ENCODE results near the gene KRTAP4-16.
"Not testable (repeated sequence)": the region's sequence is repeated elsewhere in the genome, so short reads cannot be mapped to it uniquely, and the experiment has no call there.

KRTAP4-16 gene

DNA sequence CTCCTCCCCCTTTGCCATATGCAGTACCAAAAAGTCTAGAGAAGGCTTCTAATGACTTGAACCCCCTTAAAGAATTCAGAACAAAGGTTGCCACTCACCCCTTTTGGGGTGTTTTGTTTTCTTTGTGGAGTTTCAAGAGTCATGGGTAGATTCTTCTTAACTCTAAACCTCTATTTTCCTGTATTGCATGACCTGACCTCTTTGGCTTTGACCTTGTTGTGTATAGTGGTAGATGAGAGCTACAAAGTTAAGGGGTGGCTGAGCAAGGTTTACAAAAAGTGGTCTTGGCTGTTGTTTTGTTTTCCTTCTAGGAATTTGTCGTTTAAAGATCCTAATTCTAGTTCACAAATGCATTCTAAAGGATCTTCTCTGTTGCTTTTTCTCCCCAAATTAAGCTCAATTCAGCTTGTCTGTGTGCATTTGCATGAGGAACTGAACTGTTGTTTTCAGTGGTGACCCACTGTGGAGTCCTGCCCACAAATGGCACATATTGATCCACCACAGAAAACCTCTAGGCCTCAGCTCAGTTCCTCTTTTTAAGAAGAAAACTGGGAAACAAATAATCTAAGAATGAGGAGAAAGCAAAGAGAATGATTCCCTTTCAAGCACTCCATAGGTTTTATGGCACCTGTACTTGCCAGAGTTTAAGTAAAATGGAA, 6.8 kb upstream of the KRTAP4-16 start:
- H3K27ac Mint-ChIP-seq; ATAC-seq (replicated peaks); H3K4me1 Mint-ChIP-seq (ENCODE audit: low read depth in 2 of 2); H3K9me3 Mint-ChIP-seq; DNase-seq; H3K36me3 Mint-ChIP-seq (ENCODE audit: insufficient read depth); H3K4me3 Mint-ChIP-seq: not testable (repeated sequence)
- H3K27me3 Mint-ChIP-seq: peaks cover 13 to 31% of the 10 kb centered on the region in 2 donors

DNA sequence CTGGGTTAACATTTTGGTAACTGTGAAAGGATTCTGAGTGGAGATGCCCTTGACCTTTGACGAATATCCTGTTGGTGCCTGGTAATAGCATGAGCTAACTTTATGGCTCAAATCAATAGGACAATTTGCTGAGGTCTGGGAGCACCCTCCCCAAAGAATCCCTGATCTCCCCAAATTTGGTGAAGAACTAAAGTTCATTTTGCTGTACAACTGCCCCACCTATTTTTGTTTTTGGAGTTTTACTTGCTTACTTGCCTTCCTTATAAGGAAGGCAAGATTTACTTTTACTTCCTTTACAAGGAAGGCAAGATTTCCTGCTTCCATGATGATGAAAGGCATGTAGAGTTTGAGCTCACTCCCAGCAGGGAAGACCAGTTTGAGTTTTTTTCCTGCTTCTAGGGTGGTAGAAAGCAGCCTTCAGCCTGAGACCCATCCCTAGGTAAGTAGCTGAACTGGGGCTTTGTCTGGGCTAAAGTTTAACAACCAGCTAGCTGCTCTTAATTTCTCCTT, 6.0 kb upstream of the KRTAP4-16 start:
- H3K4me3 Mint-ChIP-seq: no peak overlapping the region
- no peak overlapping the region for H3K27ac Mint-ChIP-seq
- H3K27me3 Mint-ChIP-seq: peaks cover 11 to 31% of the 10 kb centered on the region in 2 donors
- H3K9me3 Mint-ChIP-seq: no peaks in the 10 kb centered on the region
- H3K4me1 Mint-ChIP-seq (ENCODE audit: low read depth in 2 of 2): peaks cover 0 to 4% of the 10 kb centered on the region in 2 donors
- DNase-seq (no peak), ATAC-seq (replicated peaks) (no peak)
- H3K36me3 Mint-ChIP-seq (ENCODE audit: insufficient read depth): no peaks in the 10 kb centered on the region

DNA sequence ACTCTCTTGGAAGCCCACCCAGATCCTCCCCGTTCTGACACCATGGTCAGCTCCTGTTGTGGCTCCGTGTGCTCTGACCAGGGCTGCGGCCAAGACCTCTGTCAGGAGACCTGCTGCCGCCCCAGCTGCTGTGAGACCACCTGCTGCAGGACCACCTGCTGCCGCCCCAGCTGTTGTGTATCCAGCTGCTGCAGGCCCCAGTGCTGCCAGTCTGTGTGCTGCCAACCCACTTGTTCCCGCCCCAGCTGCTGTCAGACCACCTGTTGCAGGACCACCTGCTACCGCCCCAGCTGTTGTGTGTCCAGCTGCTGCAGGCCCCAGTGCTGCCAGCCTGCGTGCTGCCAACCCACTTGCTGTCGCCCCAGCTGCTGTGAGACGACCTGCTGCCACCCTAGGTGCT, 3.3 kb upstream of the KRTAP4-16 start, which contains the start of gene KRTAP4-9:
Gene KRTAP4-9, plus strand, starts transcription at position 43 of the 400 bp plus-strand sequence. Its CDS starts 0 bp downstream, at position 43.
- peaks cover 14 to 39% of the 10 kb centered on the region in 2 donors for H3K27me3 Mint-ChIP-seq
- DNase-seq; H3K4me1 Mint-ChIP-seq (ENCODE audit: low read depth in 2 of 2); H3K4me3 Mint-ChIP-seq; ATAC-seq (replicated peaks); H3K9me3 Mint-ChIP-seq; H3K36me3 Mint-ChIP-seq (ENCODE audit: insufficient read depth); H3K27ac Mint-ChIP-seq: not testable (repeated sequence)

DNA sequence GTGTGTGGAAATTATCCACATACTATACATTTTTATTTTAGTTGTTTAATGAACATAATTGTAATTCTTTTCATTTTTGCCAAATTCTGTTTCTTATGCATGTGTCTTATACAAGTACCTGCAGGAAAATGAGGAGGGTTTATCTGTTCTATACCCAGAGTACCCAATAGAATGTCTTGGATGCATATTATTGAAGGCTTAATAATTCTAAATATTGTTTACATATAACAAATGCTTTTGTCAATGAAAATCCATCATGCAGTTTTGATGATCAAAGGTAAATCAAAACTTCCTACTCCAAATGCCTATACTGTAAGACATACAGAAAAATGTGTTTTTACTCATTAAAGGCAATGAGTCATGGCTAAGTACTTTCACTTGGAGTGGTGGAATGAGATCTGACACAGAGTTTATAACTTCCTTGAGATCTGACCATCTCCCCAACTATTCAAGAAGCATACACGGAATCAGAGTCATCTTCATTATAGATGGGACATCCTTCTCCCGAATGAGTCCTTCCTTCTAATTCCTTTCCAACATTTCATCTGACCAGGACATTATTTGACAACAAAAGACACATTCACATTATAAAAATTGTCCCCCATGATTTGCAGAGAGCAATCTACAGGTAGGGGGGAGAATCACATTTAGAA, 2.5 kb upstream of the KRTAP4-16 start:
- H3K4me3 Mint-ChIP-seq; H3K4me1 Mint-ChIP-seq (ENCODE audit: low read depth in 2 of 2); DNase-seq: not testable (repeated sequence)

DNA sequence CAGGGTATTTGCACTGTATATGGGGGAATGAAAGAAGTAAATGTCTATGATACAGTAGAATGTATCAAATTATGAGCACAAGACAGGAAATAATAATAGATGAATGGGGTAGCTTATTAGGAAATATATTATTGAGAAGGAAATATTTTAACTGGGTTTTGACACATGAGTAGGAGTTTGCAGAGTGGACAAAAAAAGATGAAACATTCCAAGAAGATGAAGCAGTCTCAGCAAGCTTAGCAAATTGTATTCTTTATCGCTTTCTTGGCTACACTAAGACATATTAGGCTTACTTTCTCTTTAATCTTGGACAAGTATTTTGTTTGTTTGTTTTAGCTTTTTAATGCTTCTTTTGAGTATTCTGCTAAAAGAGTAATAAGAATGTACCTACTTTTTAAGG, 1.9 kb upstream of the KRTAP4-16 start:
- ATAC-seq (replicated peaks) (no peak), DNase-seq (no peak)
- no peak overlapping the region for H3K4me3 Mint-ChIP-seq
- no peaks in the 10 kb centered on the region for H3K9me3 Mint-ChIP-seq
- peaks cover 24 to 39% of the 10 kb centered on the region in 2 donors for H3K27me3 Mint-ChIP-seq
- no peak overlapping the region for H3K27ac Mint-ChIP-seq
- H3K36me3 Mint-ChIP-seq (ENCODE audit: insufficient read depth): no peaks in the 10 kb centered on the region
- H3K4me1 Mint-ChIP-seq (ENCODE audit: low read depth in 2 of 2): peaks cover 0 to 4% of the 10 kb centered on the region in 2 donors

More for the DNA sequence above, 2.5 kb upstream of the KRTAP4-16 start:
- not testable (repeated sequence) for H3K27ac Mint-ChIP-seq; ATAC-seq (replicated peaks); H3K36me3 Mint-ChIP-seq (ENCODE audit: insufficient read depth); H3K9me3 Mint-ChIP-seq
- peaks cover 22 to 41% of the 10 kb centered on the region in 2 donors for H3K27me3 Mint-ChIP-seq

DNA sequence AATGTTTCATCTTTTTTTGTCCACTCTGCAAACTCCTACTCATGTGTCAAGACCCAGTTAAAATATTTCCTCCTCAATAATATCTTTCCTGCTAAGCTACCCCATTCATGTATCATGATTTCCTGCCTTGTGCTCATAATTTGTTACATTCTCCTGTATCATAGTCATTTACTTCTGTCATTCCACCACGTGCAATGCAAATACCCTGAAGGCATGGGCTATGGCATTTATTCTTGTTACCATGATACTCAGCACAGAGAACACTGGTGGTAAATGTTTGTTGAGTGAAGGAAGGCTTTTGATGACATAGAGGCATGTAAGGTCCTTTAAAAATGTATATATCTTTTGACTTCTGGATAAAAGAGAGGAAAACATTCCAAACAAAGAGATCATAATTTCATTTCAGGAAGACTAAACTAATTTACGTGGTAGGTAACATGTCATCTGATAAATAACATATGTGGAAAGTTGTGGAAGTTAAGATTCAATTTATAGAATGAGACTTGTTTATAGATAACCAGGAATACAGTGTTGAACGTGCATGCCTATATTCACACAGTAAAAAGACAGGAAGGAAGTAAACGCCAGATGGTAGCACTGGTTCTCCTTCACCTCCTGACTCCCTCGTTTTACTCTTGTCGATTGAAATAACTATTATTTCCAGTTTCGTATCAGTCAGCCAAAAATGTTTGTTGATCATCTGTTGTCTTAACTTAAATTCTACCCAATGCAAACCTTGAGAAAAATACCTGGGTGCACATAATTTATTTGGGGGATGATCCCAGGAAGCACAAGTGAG, 2.1 kb downstream of the KRTAP4-16 start:
- not testable (repeated sequence) for H3K9me3 Mint-ChIP-seq; H3K4me1 Mint-ChIP-seq (ENCODE audit: low read depth in 2 of 2); H3K4me3 Mint-ChIP-seq; DNase-seq; H3K36me3 Mint-ChIP-seq (ENCODE audit: insufficient read depth); ATAC-seq (replicated peaks); H3K27ac Mint-ChIP-seq
- H3K27me3 Mint-ChIP-seq: peaks cover 33 to 52% of the 10 kb centered on the region in 2 donors

DNA sequence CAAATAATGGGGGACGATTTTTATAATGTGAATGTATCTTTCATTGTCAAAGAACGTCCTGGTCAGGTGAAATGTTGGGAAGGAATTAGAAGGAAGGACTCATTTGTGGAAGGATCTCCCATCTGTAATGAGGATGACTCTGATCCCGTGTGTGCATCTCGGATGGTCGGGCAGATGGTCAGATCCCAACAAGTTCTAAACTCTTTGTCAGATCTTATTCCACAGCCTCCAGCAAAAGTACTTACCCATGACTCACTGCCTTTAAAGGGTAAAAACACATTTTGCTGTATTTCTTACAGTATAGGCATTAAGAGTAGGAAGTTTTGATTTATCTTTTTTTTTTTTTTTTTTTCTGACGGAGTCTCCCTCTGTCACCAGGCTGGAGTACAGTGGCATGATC, 3.5 kb downstream of the KRTAP4-16 start:
- no peak for ATAC-seq (replicated peaks)
- no peaks in the 10 kb centered on the region for H3K36me3 Mint-ChIP-seq (ENCODE audit: insufficient read depth)
- peaks cover 0 to 1% of the 10 kb centered on the region in 2 donors for H3K4me1 Mint-ChIP-seq (ENCODE audit: low read depth in 2 of 2)
- DNase-seq: no peak
- peaks cover 33 to 59% of the 10 kb centered on the region in 2 donors for H3K27me3 Mint-ChIP-seq
- H3K9me3 Mint-ChIP-seq: no peaks in the 10 kb centered on the region
- H3K4me3 Mint-ChIP-seq: no peak overlapping the region
- H3K27ac Mint-ChIP-seq: no peak overlapping the region

DNA sequence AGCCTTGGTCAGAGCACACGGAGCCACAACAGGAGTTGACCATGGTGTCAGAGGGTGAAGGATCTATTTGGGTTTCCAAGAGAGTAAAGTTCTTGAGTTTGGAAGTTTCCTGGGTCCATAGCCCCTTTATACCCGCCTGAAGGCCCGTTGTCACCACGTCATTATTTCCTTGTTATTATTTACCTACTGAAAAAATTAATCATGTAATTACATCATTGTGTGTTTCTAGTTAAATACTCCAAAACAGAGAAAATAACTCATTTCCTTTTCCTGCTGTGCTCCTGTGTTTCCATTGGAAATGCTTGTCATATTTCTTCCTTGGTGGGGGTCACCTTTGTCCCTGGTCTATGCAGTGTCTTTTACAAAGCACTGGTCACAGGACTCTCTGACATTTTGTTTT, 4.0 kb downstream of the KRTAP4-16 start, which contains the start of gene KRTAP4-8:
Gene KRTAP4-8, minus strand, starts transcription at position 101 of the 400 bp plus-strand sequence. Its CDS starts 58 bp downstream, at position 43.
- Mint-ChIP-seq H3K4me1 (ENCODE audit: low read depth in 2 of 2) (peaks cover 0 to 1% of the 10 kb centered on the region in 2 donors), H3K9me3 (no peaks in the 10 kb centered on the region), H3K27me3 (peaks cover 33 to 59% of the 10 kb centered on the region in 2 donors), H3K27ac (no peak within 1 kb of the TSS), H3K4me3 (no peak within 1 kb of the TSS), H3K36me3 (ENCODE audit: insufficient read depth) (no peaks in the 10 kb centered on the region)
- DNase-seq (no peak), ATAC-seq (replicated peaks) (no peak)

DNA sequence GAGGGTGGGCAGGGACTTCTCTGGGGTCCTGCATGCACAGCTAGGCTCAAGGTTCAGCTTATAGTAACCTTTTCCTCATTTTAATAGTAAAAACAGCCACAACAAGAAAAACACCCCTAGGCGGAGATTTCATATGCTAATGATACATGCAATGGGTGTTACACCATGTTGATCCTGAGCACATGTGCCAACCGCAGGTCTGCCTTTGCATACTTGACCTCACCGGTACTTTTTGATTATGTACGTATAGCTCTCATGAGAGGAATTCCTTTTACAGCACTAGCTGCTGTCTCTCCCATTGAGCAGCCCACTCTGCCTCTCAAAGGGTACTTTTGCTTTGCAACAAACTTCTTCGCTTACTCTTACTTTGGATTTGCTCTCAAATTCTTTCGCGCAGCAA, 6.0 kb downstream of the KRTAP4-16 start:
- ATAC-seq (replicated peaks) (no peak), DNase-seq (no peak)
- Mint-ChIP-seq H3K4me3 (no peak overlapping the region), H3K27ac (no peak overlapping the region), H3K9me3 (no peaks in the 10 kb centered on the region), H3K27me3 (peaks cover 33 to 59% of the 10 kb centered on the region in 2 donors), H3K36me3 (ENCODE audit: insufficient read depth) (no peaks in the 10 kb centered on the region), H3K4me1 (ENCODE audit: low read depth in 2 of 2) (peaks cover 0 to 1% of the 10 kb centered on the region in 2 donors)

DNA sequence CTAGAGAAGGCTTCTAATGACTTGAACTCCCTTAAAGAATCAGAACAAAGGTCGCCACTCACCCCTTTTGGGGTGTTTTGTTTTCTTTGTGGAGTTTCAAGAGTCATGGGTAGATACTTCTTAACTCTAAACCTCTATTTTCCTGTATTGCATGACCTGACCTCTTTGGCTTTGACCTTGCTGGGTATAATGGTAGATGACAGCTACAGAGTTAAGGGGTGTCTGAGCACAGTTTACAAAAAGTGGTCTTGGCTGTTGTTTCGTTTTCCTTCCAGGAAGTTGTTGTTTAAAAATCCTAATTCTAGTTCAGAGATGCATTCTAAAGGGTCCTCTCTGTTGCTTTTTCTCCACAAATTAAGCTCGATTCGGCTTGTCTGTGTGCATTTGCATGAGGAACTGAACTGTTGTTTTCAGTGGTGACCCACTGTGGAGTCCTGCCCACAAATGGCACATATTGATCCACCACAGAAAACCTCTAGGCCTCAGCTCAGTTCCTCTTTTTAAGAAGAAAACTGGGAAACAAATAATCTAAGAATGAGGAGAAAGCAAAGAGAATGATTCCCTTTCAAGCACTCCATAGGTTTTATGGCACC, 13.2 kb downstream of the KRTAP4-16 start:
- H3K27me3 Mint-ChIP-seq: peaks cover 28 to 34% of the 10 kb centered on the region in 2 donors
- not testable (repeated sequence) for ATAC-seq (replicated peaks); H3K9me3 Mint-ChIP-seq; H3K27ac Mint-ChIP-seq; H3K36me3 Mint-ChIP-seq (ENCODE audit: insufficient read depth); H3K4me1 Mint-ChIP-seq (ENCODE audit: low read depth in 2 of 2); DNase-seq; H3K4me3 Mint-ChIP-seq

DNA sequence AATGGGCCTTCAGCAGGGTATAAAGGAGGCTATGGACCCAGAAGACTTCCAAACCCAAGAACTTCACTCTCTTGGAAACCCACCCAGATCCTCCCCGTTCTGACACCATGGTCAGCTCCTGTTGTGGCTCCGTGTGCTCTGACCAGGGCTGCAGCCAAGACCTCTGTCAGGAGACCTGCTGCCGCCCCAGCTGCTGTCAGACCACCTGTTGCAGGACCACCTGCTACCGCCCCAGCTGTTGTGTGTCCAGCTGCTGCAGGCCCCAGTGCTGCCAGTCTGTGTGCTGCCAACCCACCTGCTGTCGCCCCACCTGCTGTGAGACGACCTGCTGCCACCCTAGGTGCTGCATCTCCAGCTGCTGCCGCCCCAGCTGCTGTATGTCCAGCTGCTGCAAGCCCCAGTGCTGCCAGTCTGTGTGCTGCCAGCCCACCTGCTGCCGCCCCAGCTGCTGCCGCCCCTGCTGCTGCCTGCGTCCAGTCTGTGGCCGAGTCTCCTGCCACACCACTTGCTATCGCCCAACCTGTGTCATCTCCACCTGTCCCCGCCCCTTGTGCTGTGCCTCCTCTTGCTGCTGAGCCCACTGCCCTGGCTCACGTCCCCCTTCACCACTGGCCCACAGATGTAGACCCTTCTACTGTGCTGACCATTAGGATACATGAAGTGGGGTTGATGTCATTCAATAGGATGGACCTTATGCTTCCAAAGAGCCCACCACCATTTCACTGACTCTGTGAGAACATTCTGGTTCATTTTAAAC, 17.7 kb downstream of the KRTAP4-16 start, which contains the start of gene KRTAP4-7:
Gene KRTAP4-7, plus strand, starts transcription at position 51 of the 757 bp plus-strand sequence. Its CDS starts 57 bp downstream, at position 108.
- not testable (repeated sequence) for ATAC-seq (replicated peaks); H3K4me3 Mint-ChIP-seq; H3K9me3 Mint-ChIP-seq; H3K27ac Mint-ChIP-seq; H3K4me1 Mint-ChIP-seq (ENCODE audit: low read depth in 2 of 2); DNase-seq; H3K36me3 Mint-ChIP-seq (ENCODE audit: insufficient read depth)
- H3K27me3 Mint-ChIP-seq: peaks cover 40 to 61% of the 10 kb centered on the region in 2 donors

DNA sequence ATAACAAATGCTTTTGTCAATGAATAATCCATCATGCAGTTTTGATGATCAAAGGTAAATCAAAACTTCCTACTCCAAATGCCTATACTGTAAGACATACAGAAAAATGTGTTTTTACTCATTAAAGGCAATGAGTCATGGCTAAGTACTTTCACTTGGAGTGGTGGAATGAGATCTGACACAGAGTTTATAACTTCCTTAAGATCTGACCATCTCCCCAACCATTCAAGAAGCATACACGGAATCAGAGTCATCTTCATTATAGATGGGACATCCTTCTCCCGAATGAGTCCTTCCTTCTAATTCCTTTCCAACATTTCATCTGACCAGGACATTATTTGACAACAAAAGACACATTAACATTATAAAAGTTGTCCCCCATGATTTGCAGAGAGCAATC, 18.6 kb downstream of the KRTAP4-16 start:
- H3K27ac Mint-ChIP-seq; H3K36me3 Mint-ChIP-seq (ENCODE audit: insufficient read depth); DNase-seq; H3K4me1 Mint-ChIP-seq (ENCODE audit: low read depth in 2 of 2); H3K4me3 Mint-ChIP-seq; ATAC-seq (replicated peaks); H3K9me3 Mint-ChIP-seq: not testable (repeated sequence)
- peaks cover 36 to 60% of the 10 kb centered on the region in 2 donors for H3K27me3 Mint-ChIP-seq

Measured in effector memory CD8-positive, alpha-beta T cell (primary cell).